ENCODE measurements around the gene GJC2.
"Not testable (repeated sequence)": the region's sequence is repeated elsewhere in the genome, so short reads cannot be mapped to it uniquely, and the experiment has no call there.

Gene GJC2

GRCh38 chr1:228170666-228171065 is 20.9 kb downstream of the GJC2 start:
- no peak for DNase-seq (ENCODE audit: low read depth in 2 of 2, low spot score in 1 of 2)

- no peak for DNase-seq (ENCODE audit: low read depth in 2 of 2, low spot score in 1 of 2)
Observed at GRCh38 chr1:228171221-228171891, 21.6 kb downstream of the GJC2 start.

GRCh38 chr1:228172591-228173527 is 23.1 kb downstream of the GJC2 start:
- DNase-seq (ENCODE audit: low read depth in 2 of 2, low spot score in 1 of 2), result no peak

- DNase-seq (ENCODE audit: low read depth in 2 of 2, low spot score in 1 of 2), result not testable (repeated sequence)
Observed at GRCh38 chr1:228173528-228174481, 24.1 kb downstream of the GJC2 start.

- DNase-seq (ENCODE audit: low read depth in 2 of 2, low spot score in 1 of 2), result no peak
Observed at GRCh38 chr1:228174482-228175315, 25.0 kb downstream of the GJC2 start.

GRCh38 chr1:228175316-228176023 is 25.7 kb downstream of the GJC2 start:
- DNase-seq (ENCODE audit: low read depth in 2 of 2, low spot score in 1 of 2), result no peak

- no peak for DNase-seq (ENCODE audit: low read depth in 2 of 2, low spot score in 1 of 2)
Observed at GRCh38 chr1:228176024-228176395, 26.3 kb downstream of the GJC2 start.

GRCh38 chr1:228176461-228177182 is 26.9 kb downstream of the GJC2 start:
- no peak for DNase-seq (ENCODE audit: low read depth in 2 of 2, low spot score in 1 of 2)

- DNase-seq (ENCODE audit: low read depth in 2 of 2, low spot score in 1 of 2), result no peak
Observed at GRCh38 chr1:228177183-228177475, 27.4 kb downstream of the GJC2 start.

GRCh38 chr1:228177721-228178710 is 28.3 kb downstream of the GJC2 start:
- DNase-seq (ENCODE audit: low read depth in 2 of 2, low spot score in 1 of 2), result no peak

GRCh38 chr1:228178737-228179684 is 29.3 kb downstream of the GJC2 start:
- DNase-seq (ENCODE audit: low read depth in 2 of 2, low spot score in 1 of 2), result no peak

- no peak for DNase-seq (ENCODE audit: low read depth in 2 of 2, low spot score in 1 of 2)
Observed at GRCh38 chr1:228180271-228180958, 30.7 kb downstream of the GJC2 start.

GRCh38 chr1:228180959-228181644 is 31.4 kb downstream of the GJC2 start:
- no peak for DNase-seq (ENCODE audit: low read depth in 2 of 2, low spot score in 1 of 2)

- no peak for DNase-seq (ENCODE audit: low read depth in 2 of 2, low spot score in 1 of 2)
Observed at GRCh38 chr1:228181645-228182034, 31.9 kb downstream of the GJC2 start.

GRCh38 chr1:228182296-228183030 is 32.7 kb downstream of the GJC2 start:
- no peak for DNase-seq (ENCODE audit: low read depth in 2 of 2, low spot score in 1 of 2)
